Measurements from ENCODE around the gene TPRA1.
"Not testable (repeated sequence)": the region's sequence is repeated elsewhere in the genome, so short reads cannot be mapped to it uniquely, and the experiment has no call there.

TPRA1 gene

GRCh38 chr3:127539366-127540060, 51.0 kb downstream of the TPRA1 start:
- no peak for DNase-seq

- no peak for DNase-seq
Measured at GRCh38 chr3:127538569-127538968, 52.0 kb downstream of the TPRA1 start.

- no peak for DNase-seq
Measured at GRCh38 chr3:127536830-127537812, 53.4 kb downstream of the TPRA1 start.

GRCh38 chr3:127535901-127536829, 54.4 kb downstream of the TPRA1 start:
- peak in 35 of 56 donors; percentile 7 to 78 (median 37) for DNase-seq

- no peak for DNase-seq
Measured at GRCh38 chr3:127535106-127535785, 55.3 kb downstream of the TPRA1 start.

- DNase-seq = no peak
Measured at GRCh38 chr3:127534564-127534963, 56.0 kb downstream of the TPRA1 start.

- DNase-seq = no peak
Measured at GRCh38 chr3:127534161-127534451, 56.4 kb downstream of the TPRA1 start.

- no peak for DNase-seq
Measured at GRCh38 chr3:127532561-127533203, 57.9 kb downstream of the TPRA1 start.

- DNase-seq = no peak
Measured at GRCh38 chr3:127531821-127532220, 58.7 kb downstream of the TPRA1 start.

GRCh38 chr3:127530863-127531262, 59.7 kb downstream of the TPRA1 start:
- not testable (repeated sequence) for DNase-seq

- DNase-seq = peak in 1 of 56 donors; percentile 31
Measured at GRCh38 chr3:127529346-127530188, 61.0 kb downstream of the TPRA1 start.

GRCh38 chr3:127525373-127525772, 65.2 kb downstream of the TPRA1 start:
- peak in 1 of 56 donors; percentile 30 for DNase-seq

GRCh38 chr3:127524296-127524896, 66.1 kb downstream of the TPRA1 start:
- peak in 22 of 56 donors; percentile 12 to 76 (median 42) for DNase-seq

All from nucleus accumbens (tissue), 56 donors.